ENCODE data around the gene TCEAL5.
A peak's percentile ranks its signal among the peaks of the same experiment; 100 is the strongest.
"Not testable (repeated sequence)": the region's sequence is repeated elsewhere in the genome, so short reads cannot be mapped to it uniquely, and the experiment has no call there.

Gene TCEAL5

GRCh38 chrX:103276581-103277002 is at the start of gene TCEAL5:
Gene TCEAL5, minus strand, starts transcription at chrX:103276750. Its CDS starts 2,187 bp downstream, at chrX:103274563.
- DNase-seq (ENCODE audit: low spot score), result no peak

DNA sequence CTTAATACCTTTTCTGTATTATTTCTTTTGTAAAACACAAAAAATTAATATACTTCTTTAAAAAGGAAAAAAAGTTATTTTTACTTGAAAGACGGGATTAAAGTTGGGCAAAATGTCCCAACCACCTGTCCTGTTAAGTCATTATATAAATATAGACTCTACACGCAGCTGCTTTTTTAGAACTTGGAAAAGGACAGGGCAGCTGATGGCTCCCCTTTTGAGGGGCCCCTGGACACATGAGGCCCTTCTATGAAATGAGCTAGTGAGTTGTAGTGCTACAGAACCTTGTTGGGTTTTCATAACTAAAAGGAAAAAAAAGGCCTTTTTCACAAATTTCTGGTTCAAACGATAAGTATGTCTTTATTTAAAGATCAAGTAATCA is 34.8 kb upstream of the TCEAL5 start:
- DNase-seq (ENCODE audit: low spot score), result no peak

GRCh38 chrX:103310555-103311398 is 34.2 kb upstream of the TCEAL5 start, which contains the start of gene BEX2:
Gene BEX2, minus strand, starts transcription at chrX:103310990. Its CDS starts 1,014 bp downstream, at chrX:103309976.
- DNase-seq (ENCODE audit: low spot score), result peak; percentile 90

DNA sequence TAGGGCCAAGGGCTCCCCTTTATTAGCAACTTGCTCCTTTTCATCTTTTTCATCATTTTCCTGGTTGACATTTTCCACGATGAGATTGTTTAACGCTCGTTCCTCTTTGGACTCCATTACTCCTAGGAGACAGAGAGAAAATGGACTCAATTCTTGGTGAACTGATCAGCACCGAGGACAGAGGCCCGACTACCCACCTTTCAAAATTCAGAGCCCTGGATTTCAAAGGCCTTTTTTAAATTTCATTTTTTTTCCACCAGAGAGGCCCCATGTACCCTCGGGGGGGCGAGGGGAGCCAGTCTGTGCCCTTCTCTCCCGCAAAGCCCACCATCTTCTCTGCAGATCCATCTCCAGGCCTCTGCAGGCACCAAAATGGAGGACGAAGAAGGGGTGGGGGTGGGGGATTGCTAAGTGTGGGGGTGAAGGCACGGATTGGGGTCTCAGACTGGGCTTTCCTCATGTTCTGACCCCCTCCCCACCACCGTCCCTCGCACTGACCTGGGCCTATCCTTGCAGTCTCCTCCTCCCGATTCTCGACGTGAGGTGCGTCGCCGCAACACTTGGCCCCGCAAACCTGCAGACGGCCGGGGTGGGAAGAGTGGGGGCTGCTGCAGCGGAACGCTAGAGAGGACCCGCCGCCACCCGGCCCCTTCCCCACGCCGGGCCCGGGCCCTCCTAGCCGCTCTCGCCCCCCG is 33.5 kb upstream of the TCEAL5 start:
- peak; percentile 53 for DNase-seq (ENCODE audit: low spot score)

DNA sequence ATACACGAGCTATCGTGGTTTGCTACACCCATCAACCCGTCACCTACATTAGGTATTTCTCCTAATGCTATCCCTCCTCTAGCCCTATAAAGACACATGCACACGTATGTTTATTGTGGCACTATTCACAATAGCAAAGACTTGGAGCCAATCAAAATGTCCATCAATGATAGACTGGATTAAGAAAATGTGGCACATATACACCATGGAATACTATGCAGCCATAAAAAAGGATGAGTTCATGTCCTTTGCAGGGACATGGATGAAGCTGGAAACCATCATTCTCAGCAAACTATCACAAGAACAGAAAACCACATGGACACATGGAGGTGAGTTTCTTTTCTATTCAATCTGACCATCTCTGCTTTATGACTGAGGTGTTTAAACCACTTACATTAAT is 29.1 kb upstream of the TCEAL5 start:
- not testable (repeated sequence) for DNase-seq (ENCODE audit: low spot score)

DNA sequence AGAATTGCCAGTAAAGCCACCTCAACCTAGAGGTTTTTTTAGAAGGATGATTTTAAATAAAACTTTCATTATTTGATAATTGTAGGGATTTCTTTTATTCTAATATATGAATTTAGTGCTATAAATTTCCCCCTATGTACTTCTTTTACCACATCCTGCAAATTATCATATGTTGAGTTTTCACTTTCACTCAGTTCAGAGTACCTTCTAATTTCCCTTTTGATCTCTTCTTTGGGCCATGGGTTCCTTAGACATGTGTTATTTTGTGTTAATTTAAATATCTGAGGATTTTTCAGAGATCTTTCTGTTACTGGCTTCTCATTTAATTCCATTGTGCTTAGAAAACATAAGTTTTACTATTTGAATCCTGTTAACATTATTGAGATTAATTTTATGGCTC is 28.2 kb upstream of the TCEAL5 start:
- no peak for DNase-seq (ENCODE audit: low spot score)

DNA sequence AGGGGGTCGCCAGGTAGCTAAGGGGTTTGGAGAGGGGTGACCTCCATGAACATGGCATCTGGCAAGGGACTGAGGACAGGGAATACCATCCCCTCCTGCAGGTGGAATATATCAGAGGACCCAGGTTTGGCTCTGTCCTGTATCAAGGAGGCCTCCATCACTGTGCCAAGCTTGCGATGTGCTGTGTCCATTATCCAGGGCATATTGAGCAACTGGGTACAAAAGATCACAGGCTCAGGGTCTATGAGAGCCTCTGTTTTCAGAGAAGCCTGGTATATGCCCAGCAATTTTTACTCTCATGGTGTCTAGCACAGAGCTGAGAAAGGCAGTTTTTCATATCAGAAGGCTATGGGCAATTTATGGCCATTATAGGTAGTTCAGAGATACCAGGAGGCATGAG is 16.6 kb upstream of the TCEAL5 start:
- no peak for DNase-seq (ENCODE audit: low spot score)

DNA sequence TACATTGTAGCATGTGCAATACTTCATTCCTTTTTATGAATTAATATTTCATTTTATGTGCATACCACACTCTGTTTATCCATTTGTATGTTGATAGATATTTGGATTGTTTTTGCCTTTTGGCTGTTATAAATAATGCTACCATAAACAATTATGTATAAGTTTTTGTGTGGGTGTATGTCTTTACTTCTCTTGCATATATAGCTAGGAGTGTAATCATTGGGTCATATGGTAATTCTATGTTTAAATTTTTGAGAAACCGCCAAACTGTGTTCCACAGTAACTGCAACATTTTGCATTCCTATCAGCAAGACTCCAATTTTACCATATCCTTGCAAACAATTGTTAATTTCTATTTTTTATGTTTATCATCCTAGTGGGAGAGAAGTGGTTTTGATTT is 3.1 kb upstream of the TCEAL5 start:
- no peak for DNase-seq (ENCODE audit: low spot score)

- DNase-seq (ENCODE audit: low spot score), result no peak
Observed at GRCh38 chrX:103275947-103276567, 493 bp downstream of the TCEAL5 start.

- no peak for DNase-seq (ENCODE audit: low spot score)
Observed at GRCh38 chrX:103274284-103274683, 2.3 kb downstream of the TCEAL5 start.

GRCh38 chrX:103258275-103258674 is 18.3 kb downstream of the TCEAL5 start:
- DNase-seq (ENCODE audit: low spot score), result no peak

GRCh38 chrX:103256651-103257050 is 19.9 kb downstream of the TCEAL5 start:
- DNase-seq (ENCODE audit: low spot score), result no peak

- DNase-seq (ENCODE audit: low spot score), result peak; percentile 82
Observed at GRCh38 chrX:103254921-103255493, 21.5 kb downstream of the TCEAL5 start, which contains the start of gene TCEAL8. Gene TCEAL8, minus strand, starts transcription at chrX:103255155. Its CDS starts 1,176 bp downstream, at chrX:103253979.

- DNase-seq (ENCODE audit: low spot score), result peak; percentile 84
Observed at GRCh38 chrX:103254171-103254824, 22.3 kb downstream of the TCEAL5 start.

DNA sequence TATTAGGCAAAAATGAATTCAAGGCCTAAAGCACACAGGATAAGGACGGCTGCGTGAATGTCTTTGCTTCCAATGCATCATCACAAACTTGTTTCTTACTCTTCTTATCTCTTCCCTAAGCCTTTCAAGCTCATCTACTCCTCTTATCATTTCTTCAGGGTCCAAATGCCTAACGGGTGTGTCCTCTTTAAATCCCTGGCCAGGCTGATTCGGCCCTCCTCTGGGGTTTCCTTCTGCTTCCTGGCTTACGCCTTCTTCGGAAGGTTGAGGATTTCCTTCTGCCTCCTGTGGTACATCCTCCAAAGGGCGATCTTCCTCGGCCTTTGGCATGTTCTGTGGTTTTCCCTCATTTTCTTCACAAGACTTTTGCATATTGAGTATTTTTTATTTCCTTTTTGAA is 22.9 kb downstream of the TCEAL5 start:
- no peak for DNase-seq (ENCODE audit: low spot score)

DNA sequence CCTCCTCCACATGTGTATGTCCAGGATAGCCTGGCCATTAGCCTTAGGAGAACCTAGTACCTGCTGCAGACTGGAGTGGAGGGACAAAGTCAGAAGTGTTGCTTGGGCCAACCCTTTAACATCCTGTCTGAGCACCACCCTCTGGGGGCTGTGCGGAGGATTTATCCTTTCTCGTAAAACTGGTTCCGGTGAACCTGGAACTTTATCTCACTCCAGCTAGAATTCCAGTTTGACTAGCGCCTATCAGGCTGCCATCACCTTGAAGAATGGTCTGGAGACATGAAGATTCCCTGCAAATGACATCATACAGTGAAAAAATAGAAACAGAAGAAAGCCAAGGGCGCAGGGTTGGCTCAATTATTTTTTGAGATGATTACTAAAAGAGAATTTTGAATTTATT is 25.6 kb downstream of the TCEAL5 start:
- no peak for DNase-seq (ENCODE audit: low spot score)

DNA sequence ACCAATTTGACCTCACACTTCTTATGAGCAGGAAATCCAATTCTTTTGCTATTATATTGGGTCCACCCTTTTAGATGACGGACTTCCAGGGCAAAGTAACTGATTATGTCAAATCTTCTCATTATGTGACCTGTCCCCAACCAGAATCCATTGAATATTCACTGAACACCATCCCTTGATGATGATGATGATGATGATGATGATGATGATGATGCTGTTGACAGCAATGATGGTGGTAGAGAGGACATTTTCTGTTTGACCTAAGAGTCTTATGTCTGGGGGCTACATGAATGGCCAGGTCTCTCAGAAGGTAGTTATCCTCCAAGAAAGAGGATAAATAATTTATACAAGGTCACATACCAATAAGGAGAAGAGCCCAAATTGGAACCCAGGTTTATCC is 26.7 kb downstream of the TCEAL5 start:
- no peak for DNase-seq (ENCODE audit: low spot score)

DNA sequence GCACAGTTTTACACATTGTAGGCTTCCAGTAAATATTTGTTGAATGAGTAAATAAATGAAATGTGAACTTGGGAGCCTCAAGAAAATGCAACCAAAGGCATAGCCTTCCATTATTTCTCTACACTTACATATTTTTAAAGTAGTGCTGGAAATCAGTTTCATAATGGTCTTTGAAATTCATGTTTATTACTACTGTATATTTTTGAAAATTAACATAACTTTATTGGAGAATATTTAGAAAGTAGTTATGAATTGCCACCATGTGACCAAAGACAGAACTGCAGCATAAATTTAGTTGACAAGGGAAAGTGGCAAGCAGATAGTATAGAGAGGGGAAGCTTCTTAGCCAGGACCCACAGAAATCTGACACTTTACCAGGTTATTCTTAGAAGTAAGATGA is 28.0 kb downstream of the TCEAL5 start:
- no peak for DNase-seq (ENCODE audit: low spot score)

DNA sequence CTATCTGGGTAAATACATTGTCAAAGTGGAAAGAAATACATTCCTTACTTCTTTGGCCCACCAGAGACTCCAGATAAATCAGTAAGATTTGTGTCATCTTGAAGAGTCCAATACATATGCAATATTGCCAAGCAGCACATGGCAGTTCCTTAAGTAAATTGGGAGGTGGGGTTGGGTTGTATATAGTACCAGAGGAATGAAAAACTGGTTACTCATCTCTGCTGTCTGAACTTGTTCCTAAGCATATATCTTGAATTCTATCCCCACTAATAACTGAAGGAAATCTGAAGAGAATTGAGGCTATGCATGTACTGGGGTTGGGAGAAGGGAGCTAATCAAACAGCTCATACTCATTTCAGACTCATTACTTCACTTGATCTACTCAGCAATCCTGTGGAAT is 36.4 kb downstream of the TCEAL5 start:
- DNase-seq (ENCODE audit: low spot score), result no peak

DNA sequence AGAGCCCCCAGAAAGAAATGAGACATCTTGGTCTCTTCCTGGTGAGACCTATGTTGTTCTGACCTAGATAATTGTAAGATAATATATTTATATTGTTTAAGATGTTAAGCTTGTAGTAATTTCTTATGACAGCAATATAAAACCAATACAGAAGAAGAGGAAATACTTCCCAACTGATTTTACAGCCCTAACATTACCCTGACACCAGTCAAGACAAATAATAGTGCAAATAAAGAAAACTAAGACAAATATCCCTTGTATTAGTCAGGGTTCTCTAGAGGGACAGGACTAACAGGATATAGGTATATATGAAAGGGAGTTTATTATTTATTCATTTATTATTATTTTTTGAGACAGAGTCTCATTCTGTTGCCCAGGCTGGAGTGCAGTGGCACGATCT is 40.3 kb downstream of the TCEAL5 start:
- DNase-seq (ENCODE audit: low spot score), result no peak

GRCh38 chrX:103235608-103236007 is 40.9 kb downstream of the TCEAL5 start:
- not testable (repeated sequence) for DNase-seq (ENCODE audit: low spot score)

- DNase-seq (ENCODE audit: low spot score), result no peak
Observed at GRCh38 chrX:103234869-103235268, 41.7 kb downstream of the TCEAL5 start.
